PC-3 (cell line): Measurements from ENCODE around the gene RGS3.

ENCODE experiments used
- EZH2phosphoT487 ChIP-seq: fragments of 300-600 bp; sonication (generic); IDR thresholded peaks from 2 replicates; pipeline ENCODE4 v1.6.1; 2018; ENCODE audit warnings: mild to moderate bottlenecking, antibody characterized with exemption, low read length, borderline replicate concordance
- TF ChIP-seq, protein P1 (sequence below): fragments of 300-600 bp; sonication (generic); conservative IDR thresholded peaks from 2 replicates; pipeline ENCODE4 v1.5.1; 2017; ENCODE audit warnings: antibody characterized with exemption, low read depth, mild to moderate bottlenecking, low read length

DNA sequence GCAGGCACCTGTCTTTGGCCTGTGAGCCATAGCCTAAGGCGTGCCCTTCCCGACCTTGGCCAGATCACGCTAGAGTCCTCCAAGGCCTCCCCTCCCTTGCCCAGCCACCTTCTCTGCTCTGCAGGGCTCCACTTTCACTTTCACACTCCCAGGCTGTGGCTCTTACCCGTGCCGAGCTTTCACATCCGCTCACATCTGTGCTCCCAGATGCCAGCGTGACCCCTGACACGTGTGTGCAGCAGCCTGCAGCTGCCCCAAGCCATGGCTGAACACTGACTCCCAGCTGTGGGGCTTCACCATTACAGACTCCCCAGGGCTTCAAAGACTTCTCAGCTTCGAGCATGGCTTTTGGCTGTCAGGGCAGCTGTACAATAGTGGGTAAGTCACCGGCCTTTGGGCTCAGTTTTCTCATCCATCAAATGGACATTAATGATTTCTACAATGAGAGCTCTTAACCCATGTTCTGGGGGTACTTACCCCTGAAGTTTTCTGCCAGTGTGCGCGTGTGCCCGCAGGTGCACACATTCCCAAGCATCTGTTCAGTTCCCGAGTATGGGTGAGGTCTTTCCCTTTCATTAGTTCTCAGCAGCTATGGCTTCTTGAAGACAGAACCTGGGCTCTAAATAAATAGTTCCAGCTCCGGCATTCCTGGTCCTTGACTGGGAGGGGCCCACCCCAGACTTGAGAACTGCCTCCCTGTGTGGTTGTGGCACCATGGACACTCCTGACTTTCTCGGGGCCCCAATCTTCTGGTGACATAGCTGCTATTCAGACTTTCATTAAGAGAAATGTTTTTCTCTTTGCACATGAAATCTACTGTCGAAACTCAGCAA lies 118.6 kb downstream of the RGS3 start:
- TF ChIP-seq, protein P1, sequence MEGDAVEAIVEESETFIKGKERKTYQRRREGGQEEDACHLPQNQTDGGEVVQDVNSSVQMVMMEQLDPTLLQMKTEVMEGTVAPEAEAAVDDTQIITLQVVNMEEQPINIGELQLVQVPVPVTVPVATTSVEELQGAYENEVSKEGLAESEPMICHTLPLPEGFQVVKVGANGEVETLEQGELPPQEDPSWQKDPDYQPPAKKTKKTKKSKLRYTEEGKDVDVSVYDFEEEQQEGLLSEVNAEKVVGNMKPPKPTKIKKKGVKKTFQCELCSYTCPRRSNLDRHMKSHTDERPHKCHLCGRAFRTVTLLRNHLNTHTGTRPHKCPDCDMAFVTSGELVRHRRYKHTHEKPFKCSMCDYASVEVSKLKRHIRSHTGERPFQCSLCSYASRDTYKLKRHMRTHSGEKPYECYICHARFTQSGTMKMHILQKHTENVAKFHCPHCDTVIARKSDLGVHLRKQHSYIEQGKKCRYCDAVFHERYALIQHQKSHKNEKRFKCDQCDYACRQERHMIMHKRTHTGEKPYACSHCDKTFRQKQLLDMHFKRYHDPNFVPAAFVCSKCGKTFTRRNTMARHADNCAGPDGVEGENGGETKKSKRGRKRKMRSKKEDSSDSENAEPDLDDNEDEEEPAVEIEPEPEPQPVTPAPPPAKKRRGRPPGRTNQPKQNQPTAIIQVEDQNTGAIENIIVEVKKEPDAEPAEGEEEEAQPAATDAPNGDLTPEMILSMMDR, result no peak
- TF ChIP-seq EZH2phosphoT487, result no peak
